ENCODE results near the gene ERCC5.

The ERCC5 gene

DNA sequence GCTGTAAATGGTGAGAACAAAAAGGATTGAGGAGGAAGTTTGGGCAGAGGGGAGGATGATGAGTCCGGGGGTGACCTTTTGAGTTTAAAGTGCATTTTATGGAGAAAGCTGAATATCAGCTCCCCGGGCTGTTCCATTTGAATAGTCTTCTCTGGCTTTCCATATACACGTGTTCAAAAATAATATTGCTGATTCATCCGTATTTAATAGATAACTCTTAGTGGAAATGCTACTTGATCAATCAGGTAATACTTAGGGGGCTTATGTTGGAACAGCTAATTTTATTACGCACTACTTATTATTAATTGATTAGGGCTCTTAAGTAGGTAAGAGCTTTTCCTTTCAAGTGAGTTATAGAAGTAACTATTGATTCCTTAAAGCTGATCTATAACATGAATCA lies 76.4 kb downstream of the ERCC5 start:
- DNase-seq (ENCODE audit: low spot score) = no peak

All from NAMALWA (cell line).